Mesothelial cell of epicardium (in vitro differentiated cells): ENCODE measurements around the gene LBHD2. TPM values are rescaled to one million over a fixed set of nuclear protein-coding genes. Genes with fewer than 3 reads are reported as not detected.
"Not testable (repeated sequence)": the region's sequence is repeated elsewhere in the genome, so short reads cannot be mapped to it uniquely, and the experiment has no call there.

ENCODE experiments used
- DNase-seq, 2 experiments: peaks; one replicate each; pipeline ENCODE4 v3.0.0; 2021; ENCODE audit warnings: low spot score in 2 of 2; ENCODE audit not compliant: unreplicated experiment in 2 of 2
- H3K27ac Mint-ChIP-seq: 2 replicates; pipeline ENCODE4 v1.8.0; 2021; ENCODE audit warnings: mixed read lengths
- H3K27me3 Mint-ChIP-seq: 2 replicates; pipeline ENCODE4 v1.8.0; 2021; ENCODE audit warnings: low read depth, mixed read lengths
- H3K36me3 Mint-ChIP-seq: 2 replicates; pipeline ENCODE4 v1.8.0; 2021; ENCODE audit warnings: mixed read lengths
- H3K4me1 Mint-ChIP-seq: 2 replicates; pipeline ENCODE4 v1.8.0; 2021; ENCODE audit warnings: mixed read lengths
- H3K4me3 Mint-ChIP-seq: 2 replicates; pipeline ENCODE4 v1.8.0; 2021; ENCODE audit warnings: mild to moderate bottlenecking, moderate library complexity, mixed read lengths
- H3K9me3 Mint-ChIP-seq: 2 replicates; pipeline ENCODE4 v1.8.0; 2021; ENCODE audit warnings: mixed read lengths
- total RNA-seq: library from RNA; stranded (reverse); gene quantifications from 3 replicates; pipeline ENCODE4 v1.2.1, GENCODE V29; 2021
- TF ChIP-seq, protein P1 (sequence below): fragments of 200-600 bp; sonication (generic); IDR thresholded peaks from one replicate; pipeline ENCODE4 v1.5.0; 2021; ENCODE audit warnings: antibody characterized with exemption; ENCODE audit not compliant: unreplicated experiment

Gene LBHD2
- not detected in 3 replicates for total RNA-seq

- Mint-ChIP-seq H3K27ac (no peak within 1 kb of the TSS), H3K4me3 (peak within 1 kb of the TSS; percentile 4), H3K36me3 (no peaks in the 10 kb centered on the region), H3K27me3 (peaks cover 27% of the 10 kb centered on the region), H3K9me3 (no peaks in the 10 kb centered on the region), H3K4me1 (no peaks in the 10 kb centered on the region)
- DNase-seq, result peak in 1 of 2 experiments; percentile 20
- TF ChIP-seq, protein P1, sequence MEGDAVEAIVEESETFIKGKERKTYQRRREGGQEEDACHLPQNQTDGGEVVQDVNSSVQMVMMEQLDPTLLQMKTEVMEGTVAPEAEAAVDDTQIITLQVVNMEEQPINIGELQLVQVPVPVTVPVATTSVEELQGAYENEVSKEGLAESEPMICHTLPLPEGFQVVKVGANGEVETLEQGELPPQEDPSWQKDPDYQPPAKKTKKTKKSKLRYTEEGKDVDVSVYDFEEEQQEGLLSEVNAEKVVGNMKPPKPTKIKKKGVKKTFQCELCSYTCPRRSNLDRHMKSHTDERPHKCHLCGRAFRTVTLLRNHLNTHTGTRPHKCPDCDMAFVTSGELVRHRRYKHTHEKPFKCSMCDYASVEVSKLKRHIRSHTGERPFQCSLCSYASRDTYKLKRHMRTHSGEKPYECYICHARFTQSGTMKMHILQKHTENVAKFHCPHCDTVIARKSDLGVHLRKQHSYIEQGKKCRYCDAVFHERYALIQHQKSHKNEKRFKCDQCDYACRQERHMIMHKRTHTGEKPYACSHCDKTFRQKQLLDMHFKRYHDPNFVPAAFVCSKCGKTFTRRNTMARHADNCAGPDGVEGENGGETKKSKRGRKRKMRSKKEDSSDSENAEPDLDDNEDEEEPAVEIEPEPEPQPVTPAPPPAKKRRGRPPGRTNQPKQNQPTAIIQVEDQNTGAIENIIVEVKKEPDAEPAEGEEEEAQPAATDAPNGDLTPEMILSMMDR, result no peak
Observed at GRCh38 chr14:103084021-103084919, at the start of gene LBHD2. Gene LBHD2 (plus strand): TSS chr14:103084210. CDS start chr14:103086013, 1,803 bp downstream.

GRCh38 chr14:103041464-103041863, 42.5 kb upstream of the LBHD2 start:
- H3K4me3 Mint-ChIP-seq, result no peak overlapping the region
- peaks cover 14% of the 10 kb centered on the region for H3K9me3 Mint-ChIP-seq
- H3K36me3 Mint-ChIP-seq, result peaks cover 32% of the 10 kb centered on the region
- TF ChIP-seq, protein P1, result no peak
- no peaks in the 10 kb centered on the region for H3K27me3 Mint-ChIP-seq
- H3K27ac Mint-ChIP-seq, result no peak overlapping the region
- H3K4me1 Mint-ChIP-seq, result peaks cover 9% of the 10 kb centered on the region
- DNase-seq, result no peak

- H3K9me3 Mint-ChIP-seq, result peaks cover 14% of the 10 kb centered on the region
- no peak overlapping the region for H3K27ac Mint-ChIP-seq
- no peaks in the 10 kb centered on the region for H3K27me3 Mint-ChIP-seq
- TF ChIP-seq, protein P1, result no peak
- peaks cover 9% of the 10 kb centered on the region for H3K4me1 Mint-ChIP-seq
- H3K36me3 Mint-ChIP-seq, result peaks cover 35% of the 10 kb centered on the region
- no peak for DNase-seq
- no peak overlapping the region for H3K4me3 Mint-ChIP-seq
Observed at GRCh38 chr14:103043257-103044015, 40.6 kb upstream of the LBHD2 start.

DNA sequence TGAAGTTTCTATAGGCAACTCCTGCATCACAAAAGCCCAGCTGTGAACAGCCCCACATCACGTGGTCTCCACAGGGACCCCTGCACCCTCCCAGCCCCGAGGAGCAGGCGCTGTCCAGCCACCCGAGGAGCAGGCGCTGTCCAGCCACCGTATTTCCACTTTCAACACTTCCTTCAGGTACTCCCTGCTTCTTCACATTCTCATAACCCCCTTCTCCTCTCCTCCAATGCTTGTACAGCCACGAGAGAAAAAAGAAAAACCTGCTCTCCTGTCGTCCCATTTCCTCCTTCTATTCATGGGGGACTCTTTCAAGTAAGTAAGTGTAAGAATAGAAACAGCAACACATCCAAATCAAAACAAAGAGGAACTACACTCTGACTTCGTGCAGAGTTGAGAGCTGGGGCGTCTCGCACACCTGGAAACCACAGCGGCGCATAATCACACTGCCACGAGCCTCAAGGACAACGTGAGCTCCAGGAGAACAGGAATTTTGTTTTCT, 38.6 kb upstream of the LBHD2 start:
- Mint-ChIP-seq H3K27me3 (no peaks in the 10 kb centered on the region), H3K27ac (peak overlapping the region; percentile 18), H3K4me3 (no peak overlapping the region), H3K36me3 (peaks cover 26% of the 10 kb centered on the region), H3K4me1 (peaks cover 9% of the 10 kb centered on the region), H3K9me3 (peaks cover 7% of the 10 kb centered on the region)
- DNase-seq, result no peak
- TF ChIP-seq, protein P1, result no peak

- not testable (repeated sequence) for DNase-seq, H3K9me3 Mint-ChIP-seq, H3K27ac Mint-ChIP-seq, H3K4me3 Mint-ChIP-seq, H3K4me1 Mint-ChIP-seq, H3K27me3 Mint-ChIP-seq
- H3K36me3 Mint-ChIP-seq, result peaks cover 11% of the 10 kb centered on the region
Observed at GRCh38 chr14:103047453-103047852, 36.6 kb upstream of the LBHD2 start.

DNA sequence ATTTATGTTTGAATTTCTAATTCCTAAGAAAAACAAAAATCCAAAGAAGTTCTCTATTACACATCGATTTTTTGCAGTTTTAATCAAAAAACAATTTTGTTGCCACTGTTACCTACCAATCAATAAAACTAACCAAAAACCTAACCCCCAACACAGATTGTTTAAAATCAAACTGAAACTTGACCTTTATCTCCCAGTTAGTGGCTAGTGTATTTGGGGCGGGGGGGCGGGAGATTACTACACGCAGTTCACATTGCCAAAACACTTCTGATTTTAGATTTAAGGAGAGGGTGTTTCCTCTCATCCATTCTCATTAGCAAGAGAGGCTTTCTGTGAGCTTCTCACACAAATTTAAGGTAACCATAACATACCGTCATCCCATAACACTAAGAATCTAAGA, 33.1 kb upstream of the LBHD2 start:
- H3K27me3 Mint-ChIP-seq, result no peaks in the 10 kb centered on the region
- TF ChIP-seq, protein P1, result no peak
- no peak for DNase-seq
- H3K4me3 Mint-ChIP-seq, result no peak overlapping the region
- no peak overlapping the region for H3K27ac Mint-ChIP-seq
- peaks cover 14% of the 10 kb centered on the region for H3K4me1 Mint-ChIP-seq
- peaks cover 3% of the 10 kb centered on the region for H3K36me3 Mint-ChIP-seq
- no peaks in the 10 kb centered on the region for H3K9me3 Mint-ChIP-seq
